ENCODE results near the gene RUSF1.

RUSF1 gene

GRCh38 chr16:31472709-31473203, 35.4 kb downstream of the RUSF1 start:
- Histone ChIP-seq H3K27me3 (ENCODE audit: low read length) (no peaks in the 10 kb centered on the region), H4K20me1 (ENCODE audit: low read depth, low read length) (no peaks in the 10 kb centered on the region), H3K4me3 (ENCODE audit: insufficient read depth, low read length, poor library complexity, severe bottlenecking) (no peak overlapping the region), H3K27ac (ENCODE audit: low read depth, low read length) (no peak overlapping the region), H3K79me2 (ENCODE audit: insufficient read depth, low read length) (no peaks in the 10 kb centered on the region), H3K9me3 (ENCODE audit: insufficient read depth, low read length) (no peaks in the 10 kb centered on the region), H3F3A (ENCODE audit: insufficient read depth) (no peaks in the 10 kb centered on the region), H2AFZ (ENCODE audit: low read depth, low read length, severe bottlenecking) (no peak overlapping the region), H3K36me3 (ENCODE audit: low read length) (no peaks in the 10 kb centered on the region), H3K9ac (ENCODE audit: low read length) (no peak overlapping the region), H3K4me2 (ENCODE audit: low read depth, low read length, poor library complexity, severe bottlenecking) (no peak overlapping the region), H3K9me2 (replicated peaks; ENCODE audit: insufficient read depth, low read length) (no peaks in the 10 kb centered on the region)
- no peak for TF ChIP-seq CTCF (IDR thresholded peaks at IDR 0.05; ENCODE audit: insufficient read depth, low read length, poor library complexity, severe bottlenecking)
- TF ChIP-seq EZH2phosphoT487 (conservative IDR thresholded peaks at IDR 0.05; ENCODE audit: low read length): no peak

- H3K27me3 ChIP-seq (ENCODE audit: low read length): no peaks in the 10 kb centered on the region
- H4K20me1 ChIP-seq (ENCODE audit: low read depth, low read length): no peaks in the 10 kb centered on the region
- H3K4me2 ChIP-seq (ENCODE audit: low read depth, low read length, poor library complexity, severe bottlenecking): no peak within 1 kb of the TSS
- no peak within 1 kb of the TSS for H3K27ac ChIP-seq (ENCODE audit: low read depth, low read length)
- H3K4me3 ChIP-seq (ENCODE audit: insufficient read depth, low read length, poor library complexity, severe bottlenecking): no peak within 1 kb of the TSS
- H3K9me3 ChIP-seq (ENCODE audit: insufficient read depth, low read length): no peaks in the 10 kb centered on the region
- no peak within 1 kb of the TSS for H3K9ac ChIP-seq (ENCODE audit: low read length)
- H2AFZ ChIP-seq (ENCODE audit: low read depth, low read length, severe bottlenecking): no peak within 1 kb of the TSS
- no peaks in the 10 kb centered on the region for H3K9me2 ChIP-seq (replicated peaks; ENCODE audit: insufficient read depth, low read length)
- no peaks in the 10 kb centered on the region for H3K79me2 ChIP-seq (ENCODE audit: insufficient read depth, low read length)
- TF ChIP-seq CTCF (IDR thresholded peaks at IDR 0.05; ENCODE audit: insufficient read depth, low read length, poor library complexity, severe bottlenecking) (no peak), EZH2phosphoT487 (conservative IDR thresholded peaks at IDR 0.05; ENCODE audit: low read length) (no peak)
- no peaks in the 10 kb centered on the region for H3K36me3 ChIP-seq (ENCODE audit: low read length)
- no peaks in the 10 kb centered on the region for H3F3A ChIP-seq (ENCODE audit: insufficient read depth)
These were observed 36.1 kb downstream of the RUSF1 start, which contains the start of gene TGFB1I1 for GRCh38 chr16:31471875-31472708. Gene TGFB1I1, plus strand, starts transcription at chr16:31472152. Its CDS starts 37 bp downstream, at chr16:31472189.

- no peaks in the 10 kb centered on the region for H3K79me2 ChIP-seq (ENCODE audit: insufficient read depth, low read length)
- H3F3A ChIP-seq (ENCODE audit: insufficient read depth): no peaks in the 10 kb centered on the region
- no peak overlapping the region for H3K4me2 ChIP-seq (ENCODE audit: low read depth, low read length, poor library complexity, severe bottlenecking)
- H3K4me3 ChIP-seq (ENCODE audit: insufficient read depth, low read length, poor library complexity, severe bottlenecking): no peak overlapping the region
- H3K36me3 ChIP-seq (ENCODE audit: low read length): no peaks in the 10 kb centered on the region
- H3K27ac ChIP-seq (ENCODE audit: low read depth, low read length): no peak overlapping the region
- no peaks in the 10 kb centered on the region for H4K20me1 ChIP-seq (ENCODE audit: low read depth, low read length)
- H3K9me3 ChIP-seq (ENCODE audit: insufficient read depth, low read length): no peaks in the 10 kb centered on the region
- H3K9ac ChIP-seq (ENCODE audit: low read length): no peak overlapping the region
- no peaks in the 10 kb centered on the region for H3K9me2 ChIP-seq (replicated peaks; ENCODE audit: insufficient read depth, low read length)
- no peak overlapping the region for H2AFZ ChIP-seq (ENCODE audit: low read depth, low read length, severe bottlenecking)
- no peaks in the 10 kb centered on the region for H3K27me3 ChIP-seq (ENCODE audit: low read length)
- no peak for TF ChIP-seq CTCF (IDR thresholded peaks at IDR 0.05; ENCODE audit: insufficient read depth, low read length, poor library complexity, severe bottlenecking)
- no peak for TF ChIP-seq EZH2phosphoT487 (conservative IDR thresholded peaks at IDR 0.05; ENCODE audit: low read length)
These were observed 36.8 kb downstream of the RUSF1 start for GRCh38 chr16:31471241-31471874.
